Right forelimb (tissue), 1 donor: ENCODE data around the gene METTL8.
A peak's percentile ranks its signal among the peaks of the same experiment; 100 is the strongest.
"Not testable (repeated sequence)": the region's sequence is repeated elsewhere in the genome, so short reads cannot be mapped to it uniquely, and the experiment has no call there.

Experiments
- DNase-seq: peaks from one replicate; pipeline ENCODE4 v3.0.0-alpha.2; 2018

Gene METTL8

GRCh38 chr2:171430516-171431410 lies 3.0 kb downstream of the METTL8 start:
- DNase-seq = no peak

- not testable (repeated sequence) for DNase-seq
Observed at GRCh38 chr2:171422710-171423495, 10.9 kb downstream of the METTL8 start.

GRCh38 chr2:171420728-171421563 lies 12.8 kb downstream of the METTL8 start:
- DNase-seq = no peak

- no peak for DNase-seq
Observed at GRCh38 chr2:171419333-171419732, 14.5 kb downstream of the METTL8 start.

GRCh38 chr2:171416009-171416926 lies 17.5 kb downstream of the METTL8 start:
- DNase-seq = peak; percentile 87

GRCh38 chr2:171414645-171415044 lies 19.1 kb downstream of the METTL8 start:
- not testable (repeated sequence) for DNase-seq

GRCh38 chr2:171412571-171413175 lies 21.1 kb downstream of the METTL8 start:
- no peak for DNase-seq

- DNase-seq = no peak
Observed at GRCh38 chr2:171411791-171412483, 21.9 kb downstream of the METTL8 start.

- DNase-seq = no peak
Observed at GRCh38 chr2:171411214-171411613, 22.6 kb downstream of the METTL8 start.

GRCh38 chr2:171410624-171411023 lies 23.2 kb downstream of the METTL8 start:
- no peak for DNase-seq

GRCh38 chr2:171410101-171410500 lies 23.7 kb downstream of the METTL8 start:
- no peak for DNase-seq

GRCh38 chr2:171409436-171409971 lies 24.3 kb downstream of the METTL8 start:
- DNase-seq = no peak

GRCh38 chr2:171407676-171408044 lies 26.1 kb downstream of the METTL8 start:
- no peak for DNase-seq

- DNase-seq = no peak
Observed at GRCh38 chr2:171407030-171407675, 26.6 kb downstream of the METTL8 start.

- DNase-seq = no peak
Observed at GRCh38 chr2:171406044-171406443, 27.7 kb downstream of the METTL8 start.

- no peak for DNase-seq
Observed at GRCh38 chr2:171405546-171405945, 28.2 kb downstream of the METTL8 start.

GRCh38 chr2:171404719-171405118 lies 29.1 kb downstream of the METTL8 start:
- DNase-seq = no peak

GRCh38 chr2:171404261-171404660 lies 29.5 kb downstream of the METTL8 start:
- no peak for DNase-seq

GRCh38 chr2:171402906-171403580 lies 30.7 kb downstream of the METTL8 start:
- no peak for DNase-seq
